Stimulated activated CD4-positive, alpha-beta T cell treated with anti-CD3 and anti-CD28 coated beads, TNF-alpha, amount 100 ng/mL, for 1 hour (primary cell): ENCODE measurements around the gene DNAH6.
"Not testable (repeated sequence)": the region's sequence is repeated elsewhere in the genome, so short reads cannot be mapped to it uniquely, and the experiment has no call there.

Source experiments
- DNase-seq, 3 donors: peaks; one replicate each; pipeline ENCODE4 v3.0.0-alpha.2; 2020; ENCODE audit warnings: low read depth in 3 of 3, low spot score in 1 of 3

DNAH6 gene

GRCh38 chr2:84516234-84516986 lies at the start of gene DNAH6:
Gene DNAH6, plus strand, starts transcription at chr2:84516498. Its CDS starts 1,329 bp downstream, at chr2:84517827.
- DNase-seq: peak; percentile 60 to 65 (median 61)

- DNase-seq: no peak
Observed at GRCh38 chr2:84467389-84467788, 48.9 kb upstream of the DNAH6 start.

- DNase-seq: not testable (repeated sequence)
Observed at GRCh38 chr2:84472423-84472822, 43.9 kb upstream of the DNAH6 start.

- no peak for DNase-seq
Observed at GRCh38 chr2:84472856-84473565, 43.3 kb upstream of the DNAH6 start.

GRCh38 chr2:84474176-84474575 lies 42.1 kb upstream of the DNAH6 start:
- DNase-seq: no peak

GRCh38 chr2:84477886-84478285 lies 38.4 kb upstream of the DNAH6 start:
- DNase-seq: no peak

- DNase-seq: no peak
Observed at GRCh38 chr2:84478867-84479266, 37.4 kb upstream of the DNAH6 start.

- no peak for DNase-seq
Observed at GRCh38 chr2:84481702-84482101, 34.6 kb upstream of the DNAH6 start.

GRCh38 chr2:84482603-84483002 lies 33.7 kb upstream of the DNAH6 start:
- DNase-seq: no peak

GRCh38 chr2:84483320-84483719 lies 33.0 kb upstream of the DNAH6 start:
- no peak for DNase-seq

- DNase-seq: no peak
Observed at GRCh38 chr2:84486441-84487115, 29.7 kb upstream of the DNAH6 start.

- no peak for DNase-seq
Observed at GRCh38 chr2:84487298-84487996, 28.9 kb upstream of the DNAH6 start.

GRCh38 chr2:84491256-84491655 lies 25.0 kb upstream of the DNAH6 start:
- no peak for DNase-seq

- no peak for DNase-seq
Observed at GRCh38 chr2:84491741-84492140, 24.6 kb upstream of the DNAH6 start.

- no peak for DNase-seq
Observed at GRCh38 chr2:84492571-84492970, 23.7 kb upstream of the DNAH6 start.

GRCh38 chr2:84493514-84493913 lies 22.8 kb upstream of the DNAH6 start:
- no peak for DNase-seq

GRCh38 chr2:84494070-84494469 lies 22.2 kb upstream of the DNAH6 start:
- DNase-seq: no peak

- peak in 1 of 3 donors; percentile 9 for DNase-seq
Observed at GRCh38 chr2:84495539-84496146, 20.7 kb upstream of the DNAH6 start.

- DNase-seq: no peak
Observed at GRCh38 chr2:84496386-84496785, 19.9 kb upstream of the DNAH6 start.

- DNase-seq: no peak
Observed at GRCh38 chr2:84497285-84497684, 19.0 kb upstream of the DNAH6 start.
